Natural killer cell (primary cell): ENCODE data around the gene GPR139. TPM values are rescaled to one million over a fixed set of nuclear protein-coding genes. Genes with fewer than 3 reads are reported as not detected.

Source experiments
- ATAC-seq, 3 donors: fragments of 150-1000 bp in 2 of 3; fragments of 200-7000 bp in 1 of 3; cut with Tn5 transposase; 1 replicate in 1 of 3; 2 replicates in 2 of 3; pipeline ENCODE4 v1.10.0; 2021; ENCODE audit warnings: mild to moderate bottlenecking in 2 of 3, moderate library complexity in 2 of 3
- DNase-seq, 2 donors: peaks; one replicate each; pipeline versions ENCODE4 v3.0.0 to v3.0.0-alpha.2; 2013 to 2021; ENCODE audit warnings: mixed read lengths in 1 of 2
- H3K27ac ChIP-seq: one replicate; pipeline ENCODE4 v1.5.1; 2013; ENCODE audit warnings: mild to moderate bottlenecking, low read length
- H3K27me3 ChIP-seq: one replicate; pipeline ENCODE4 v1.6.1; 2013; ENCODE audit warnings: low read length; ENCODE audit not compliant: control insufficient read depth, insufficient read depth
- H3K36me3 ChIP-seq: one replicate; pipeline ENCODE4 v1.6.1; 2013; ENCODE audit warnings: low read length; ENCODE audit not compliant: control insufficient read depth, insufficient read depth
- H3K4me1 ChIP-seq: one replicate; pipeline ENCODE4 v1.6.1; 2013; ENCODE audit warnings: low read length; ENCODE audit not compliant: control insufficient read depth, insufficient read depth
- H3K4me3 ChIP-seq: one replicate; pipeline ENCODE4 v1.5.1; 2013; ENCODE audit warnings: low read length
- H3K9me3 ChIP-seq: one replicate; pipeline ENCODE4 v1.6.1; 2013; ENCODE audit warnings: low read length; ENCODE audit not compliant: control insufficient read depth, insufficient read depth
- H3K27ac Mint-ChIP-seq, 2 donors: one replicate each; pipeline ENCODE4 v1.8.0; 2022; ENCODE audit warnings: mild to moderate bottlenecking in 2 of 2, mixed read lengths in 2 of 2, moderate library complexity in 1 of 2
- H3K27me3 Mint-ChIP-seq, 2 donors: one replicate each; pipeline ENCODE4 v1.8.0; 2022; ENCODE audit warnings: low read depth in 2 of 2, mixed read lengths in 2 of 2
- H3K36me3 Mint-ChIP-seq: one replicate; pipeline ENCODE4 v1.8.0; 2022; ENCODE audit warnings: mixed read lengths
- H3K4me1 Mint-ChIP-seq, 2 donors: one replicate each; pipeline ENCODE4 v1.8.0; 2022; ENCODE audit warnings: mixed read lengths in 2 of 2
- H3K4me3 Mint-ChIP-seq: one replicate; pipeline ENCODE4 v1.8.0; 2022; ENCODE audit warnings: mild to moderate bottlenecking, moderate library complexity, mixed read lengths
- H3K9me3 Mint-ChIP-seq, 2 donors: one replicate each; pipeline ENCODE4 v1.8.0; 2022; ENCODE audit warnings: mixed read lengths in 2 of 2
- CTCF ChIP-seq: fragments of 200-600 bp; IDR thresholded peaks from one replicate; pipeline ENCODE4 v1.8.0; 2022; ENCODE audit warnings: antibody characterized with exemption
- WGBS: methylation state at CpG from one replicate; pipeline ENCODE4 v1.1.7; 2013; ENCODE audit warnings: missing lambda C conversion rate; ENCODE audit not compliant: insufficient coverage; 5-methylcytosine and 5-hydroxymethylcytosine counted together
- intact Hi-C: fragments of 100-400 bp; cut with micrococcal nuclease; formaldehyde crosslinking; loops from one replicate; pipeline ENCODE4 v1.14.2; 2022
- total RNA-seq, 4 donors: library from RNA; stranded (reverse); fragments of 120-200 nt in 1 of 4; gene quantifications; one replicate each; pipeline versions ENCODE4 v1.2.3 to v1.2.4, GENCODE V29; 2013 to 2022

The GPR139 gene
- total RNA-seq, 3 donors from 2014 or later (not counting 1 experiment from before 2014, with no cell fraction given): not detected

- no peaks in the 10 kb centered on the region for H3K36me3 Mint-ChIP-seq
These were observed 11.0 kb upstream of the GPR139 start for GRCh38 chr16:20084624-20085226.

DNA sequence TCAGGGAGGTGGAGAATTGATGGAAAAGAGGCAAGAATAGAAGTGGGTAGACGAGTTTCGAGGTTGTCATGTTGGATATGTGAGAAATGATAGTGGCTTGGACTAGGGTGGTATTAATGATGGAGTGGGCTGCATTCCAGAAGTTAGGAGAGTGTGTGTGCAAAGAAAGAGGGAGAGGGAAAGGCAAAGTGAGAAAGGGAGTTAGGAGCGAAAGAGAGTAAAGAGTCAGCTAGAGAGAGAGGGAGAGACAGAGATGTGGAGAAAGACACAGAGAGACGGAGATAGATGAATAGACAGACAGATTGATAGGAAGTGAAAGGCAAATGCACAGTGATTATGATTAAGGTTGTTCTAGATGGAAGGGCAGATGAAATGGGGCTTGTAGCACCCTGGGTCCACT, 5.4 kb upstream of the GPR139 start:
- H3K9me3 ChIP-seq: no peaks in the 10 kb centered on the region
- no peaks in the 10 kb centered on the region for H3K36me3 ChIP-seq
- intact Hi-C loops: no loop called here
- H3K4me1 ChIP-seq: no peaks in the 10 kb centered on the region
- Mint-ChIP-seq H3K36me3 (no peaks in the 10 kb centered on the region), H3K9me3 (peaks cover 0 to 2% of the 10 kb centered on the region in 2 donors), H3K4me1 (no peaks in the 10 kb centered on the region), H3K27ac (no peak overlapping the region), H3K4me3 (no peak overlapping the region), H3K27me3 (peaks cover 15 to 21% of the 10 kb centered on the region in 2 donors)
- H3K27ac ChIP-seq: no peak overlapping the region
- no peak for TF ChIP-seq CTCF
- ATAC-seq (no peak), DNase-seq (no peak)
- peaks cover under 1% of the 10 kb centered on the region for H3K27me3 ChIP-seq
- 95% methylated on average over 4 of the region's 4 CpGs for WGBS
- H3K4me3 ChIP-seq: no peak overlapping the region

More at GRCh38 chr16:20084624-20085226, 11.0 kb upstream of the GPR139 start:
- peaks cover 3 to 4% of the 10 kb centered on the region in 2 donors for H3K9me3 Mint-ChIP-seq
- Histone ChIP-seq H3K4me1 (no peaks in the 10 kb centered on the region), H3K27me3 (no peaks in the 10 kb centered on the region), H3K36me3 (no peaks in the 10 kb centered on the region), H3K4me3 (no peak overlapping the region), H3K9me3 (no peaks in the 10 kb centered on the region), H3K27ac (no peak overlapping the region)
- H3K27me3 Mint-ChIP-seq: no peaks in the 10 kb centered on the region
- no peaks in the 10 kb centered on the region for H3K4me1 Mint-ChIP-seq
- no peak for TF ChIP-seq CTCF
- no peak overlapping the region for H3K27ac Mint-ChIP-seq
- WGBS: 70% methylated on average over 6 of the region's 6 CpGs
- ATAC-seq (no peak), DNase-seq (no peak)
- no peak overlapping the region for H3K4me3 Mint-ChIP-seq
- intact Hi-C loops: no loop called here

DNA sequence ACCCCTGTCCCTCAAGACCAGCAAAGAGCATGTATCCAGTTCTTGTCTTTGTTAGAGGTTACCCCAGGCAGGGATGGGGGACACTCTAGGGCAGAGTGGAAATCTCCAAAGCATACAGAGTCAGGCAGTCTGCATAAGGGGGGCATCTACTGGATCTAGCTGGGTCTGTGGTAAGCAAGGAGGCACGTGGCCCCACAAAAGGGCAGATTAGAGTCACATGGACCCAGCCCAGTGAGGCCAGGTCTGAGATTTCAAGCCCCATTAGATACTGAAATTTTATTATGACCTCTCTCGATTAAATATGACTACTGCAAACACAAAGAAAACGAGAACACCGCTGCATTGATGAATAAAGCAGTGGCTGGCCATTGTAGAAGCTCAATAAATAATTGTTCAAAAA, 1.6 kb upstream of the GPR139 start:
- Histone ChIP-seq H3K4me1 (no peaks in the 10 kb centered on the region), H3K27me3 (peaks cover 5% of the 10 kb centered on the region), H3K4me3 (no peak overlapping the region), H3K36me3 (no peaks in the 10 kb centered on the region), H3K27ac (no peak overlapping the region), H3K9me3 (no peaks in the 10 kb centered on the region)
- DNase-seq (no peak), ATAC-seq (no peak)
- TF ChIP-seq CTCF: no peak
- Mint-ChIP-seq H3K4me1 (no peaks in the 10 kb centered on the region), H3K4me3 (no peak overlapping the region), H3K27me3 (peaks cover 27 to 33% of the 10 kb centered on the region in 2 donors), H3K27ac (no peak overlapping the region), H3K9me3 (peaks cover 0 to 2% of the 10 kb centered on the region in 2 donors), H3K36me3 (no peaks in the 10 kb centered on the region)
- WGBS: 72% methylated on average over 4 of the region's 4 CpGs
- intact Hi-C loops: no loop called here
